Karpas-422 (cell line): ENCODE data around the gene PSMC2. TPM values are rescaled to one million over a fixed set of nuclear protein-coding genes. Genes with fewer than 3 reads are reported as not detected.
"Not testable (repeated sequence)": the region's sequence is repeated elsewhere in the genome, so short reads cannot be mapped to it uniquely, and the experiment has no call there.

Source experiments
- DNase-seq: peaks from one replicate; pipeline ENCODE4 v3.0.0-alpha.2; 2015
- H2AFZ ChIP-seq: fragments of 200-600 bp; sonication (generic); 2 replicates; pipeline ENCODE4 v1.6.1; 2014; ENCODE audit warnings: antibody characterized with exemption, low read length, mixed read lengths
- H3K27ac ChIP-seq: fragments of 200-600 bp; sonication (generic); 2 replicates; pipeline ENCODE4 v1.5.1; 2014; ENCODE audit warnings: mild to moderate bottlenecking, low read length, moderate library complexity
- H3K27me3 ChIP-seq: fragments of 200-600 bp; sonication (generic); 2 replicates; pipeline ENCODE4 v1.6.1; 2014; ENCODE audit warnings: low read length, mixed read lengths
- H3K36me3 ChIP-seq: fragments of 200-600 bp; sonication (generic); 2 replicates; pipeline ENCODE4 v1.6.1; 2014; ENCODE audit warnings: low read length, mixed read lengths; ENCODE audit not compliant: insufficient read depth
- H3K4me1 ChIP-seq: fragments of 200-600 bp; sonication (generic); 2 replicates; pipeline ENCODE4 v1.6.1; 2014; ENCODE audit warnings: mild to moderate bottlenecking, low read length, mixed read lengths
- H3K4me2 ChIP-seq: fragments of 200-600 bp; sonication (generic); 2 replicates; pipeline ENCODE4 v1.6.1; 2014; ENCODE audit warnings: low read length, low read depth, mild to moderate bottlenecking; ENCODE audit not compliant: poor library complexity, severe bottlenecking
- H3K4me3 ChIP-seq: fragments of 200-600 bp; sonication (generic); 2 replicates; pipeline ENCODE4 v1.5.1; 2014; ENCODE audit warnings: mild to moderate bottlenecking, antibody characterized with exemption, low read length, mixed read lengths
- H3K79me2 ChIP-seq: fragments of 200-600 bp; sonication (generic); 2 replicates; pipeline ENCODE4 v1.6.1; 2014; ENCODE audit warnings: mild to moderate bottlenecking, low read length, mixed read lengths
- H3K9ac ChIP-seq: fragments of 200-600 bp; sonication (generic); 2 replicates; pipeline ENCODE4 v1.6.0; 2014; ENCODE audit warnings: low read length
- H3K9me2 ChIP-seq: fragments of 200-600 bp; sonication (generic), shearing (Covaris generic); replicated peaks from 2 replicates; pipeline ENCODE4 v1.6.0; 2014; ENCODE audit warnings: mild to moderate bottlenecking, low read length, moderate library complexity; ENCODE audit not compliant: insufficient read depth
- H3K9me3 ChIP-seq: fragments of 300-700, 200-600 bp; sonication (generic); 2 replicates; pipeline ENCODE4 v1.6.1; 2014; ENCODE audit warnings: low read length, mixed read lengths
- H4K20me1 ChIP-seq: fragments of 200-600 bp; sonication (generic); 2 replicates; pipeline ENCODE4 v1.6.1; 2014; ENCODE audit warnings: mild to moderate bottlenecking, antibody characterized with exemption, low read length, low read depth; ENCODE audit not compliant: insufficient read depth
- total RNA-seq: library from RNA; depleted of rRNA; stranded (reverse); fragments of >200 nt; shearing (Covaris generic); gene quantifications from 2 replicates; pipeline ENCODE4 v1.2.3, GENCODE V29; 2014; ENCODE audit warnings: low replicate concordance

Gene PSMC2
- total RNA-seq, 1 experiment from 2014 or later, result 69.4 TPM

DNA sequence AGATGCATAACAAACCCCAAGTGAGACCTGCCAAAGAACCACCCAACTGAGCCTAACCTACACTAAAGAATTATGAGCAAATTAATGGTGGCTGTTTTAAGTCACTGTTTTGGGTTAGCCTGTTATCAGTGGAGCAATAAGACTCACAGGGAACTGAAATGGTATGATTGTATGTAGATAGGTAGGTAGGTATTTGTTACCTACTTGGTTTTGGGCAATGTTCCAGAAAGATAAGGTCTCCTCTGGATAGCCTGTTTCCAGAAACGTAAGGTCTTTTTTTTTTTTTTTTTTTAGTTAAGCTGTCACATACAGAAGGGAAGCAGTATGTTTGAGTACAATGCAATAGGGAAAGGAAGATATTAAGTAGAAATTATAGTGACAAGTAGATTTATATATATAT is 47.6 kb downstream of the PSMC2 start:
- no peaks in the 10 kb centered on the region for H3K27me3 ChIP-seq

DNA sequence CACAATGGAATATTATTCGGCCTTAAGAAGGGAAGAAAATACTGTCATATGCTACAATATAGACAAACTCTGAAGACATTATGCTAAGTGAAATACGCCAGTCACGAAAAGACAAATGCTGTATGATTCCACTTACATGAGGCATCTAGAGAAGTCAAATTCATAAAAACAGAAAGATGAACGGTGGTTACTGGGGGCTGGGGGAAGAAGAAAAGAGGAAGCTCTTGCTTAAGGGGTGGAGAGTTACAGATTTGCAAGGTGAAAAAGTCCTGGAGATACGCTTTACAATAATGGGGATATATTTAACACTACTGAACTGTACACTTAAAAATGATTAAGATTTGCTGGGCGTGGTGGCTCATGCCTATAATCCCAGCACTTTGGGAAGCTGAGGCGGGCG is 49.0 kb downstream of the PSMC2 start:
- no peak overlapping the region for H2AFZ ChIP-seq

More for the DNA sequence above, 47.6 kb downstream of the PSMC2 start:
- no peaks in the 10 kb centered on the region for H3K9me3 ChIP-seq
- H3K4me2 ChIP-seq, result no peak overlapping the region
- H4K20me1 ChIP-seq, result no peaks in the 10 kb centered on the region
- H3K4me1 ChIP-seq, result no peaks in the 10 kb centered on the region
- no peaks in the 10 kb centered on the region for H3K36me3 ChIP-seq
- H2AFZ ChIP-seq, result no peak overlapping the region
- no peak for DNase-seq
- H3K4me3 ChIP-seq, result no peak overlapping the region
- H3K79me2 ChIP-seq, result no peaks in the 10 kb centered on the region
- no peak overlapping the region for H3K9ac ChIP-seq
- H3K27ac ChIP-seq, result no peak overlapping the region
- no peaks in the 10 kb centered on the region for H3K9me2 ChIP-seq

DNA sequence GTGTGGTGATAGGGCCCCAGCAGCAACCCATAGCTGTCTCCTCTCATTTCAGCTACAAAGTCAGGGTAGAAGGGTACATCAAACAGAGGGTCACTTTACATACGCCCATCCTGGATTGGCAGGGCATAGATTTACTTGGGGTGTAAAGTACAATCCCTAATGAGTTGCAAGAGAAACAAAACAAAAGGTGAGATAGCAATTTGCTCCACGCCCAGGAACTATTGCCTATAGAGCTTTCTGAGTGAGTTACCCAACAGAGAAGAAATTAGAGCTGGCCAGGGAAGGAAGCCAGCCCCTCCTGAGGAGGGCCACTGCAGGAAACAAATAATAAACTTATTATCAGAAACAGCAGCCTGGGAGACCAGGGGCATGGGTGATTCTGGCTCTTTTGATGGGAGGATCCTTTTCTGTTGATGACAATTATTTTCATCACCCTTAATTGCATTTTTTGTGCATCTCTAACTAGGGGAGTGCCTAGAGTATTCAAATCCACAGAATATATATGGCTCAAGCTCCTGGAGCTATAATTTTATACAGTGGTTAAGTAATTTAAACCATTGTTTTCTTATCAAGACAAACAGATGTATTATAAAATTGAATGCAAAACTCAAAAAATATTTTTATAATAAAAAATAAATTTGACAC is 51.2 kb downstream of the PSMC2 start:
- Histone ChIP-seq H3K9me3 (no peaks in the 10 kb centered on the region), H3K9me2 (no peaks in the 10 kb centered on the region), H2AFZ (no peak overlapping the region), H3K36me3 (no peaks in the 10 kb centered on the region), H3K4me1 (no peaks in the 10 kb centered on the region), H3K27me3 (no peaks in the 10 kb centered on the region), H3K9ac (no peak overlapping the region), H3K27ac (no peak overlapping the region), H4K20me1 (no peaks in the 10 kb centered on the region), H3K79me2 (no peaks in the 10 kb centered on the region), H3K4me2 (no peak overlapping the region), H3K4me3 (no peak overlapping the region)
- no peak for DNase-seq

More for the DNA sequence above, 49.0 kb downstream of the PSMC2 start:
- Histone ChIP-seq H3K27me3 (no peaks in the 10 kb centered on the region), H3K79me2 (no peaks in the 10 kb centered on the region), H3K4me1 (no peaks in the 10 kb centered on the region), H3K4me2 (no peak overlapping the region), H3K27ac (no peak overlapping the region), H3K9ac (no peak overlapping the region), H3K36me3 (no peaks in the 10 kb centered on the region), H3K4me3 (no peak overlapping the region), H4K20me1 (no peaks in the 10 kb centered on the region), H3K9me2 (no peaks in the 10 kb centered on the region), H3K9me3 (no peaks in the 10 kb centered on the region)
- no peak for DNase-seq

DNA sequence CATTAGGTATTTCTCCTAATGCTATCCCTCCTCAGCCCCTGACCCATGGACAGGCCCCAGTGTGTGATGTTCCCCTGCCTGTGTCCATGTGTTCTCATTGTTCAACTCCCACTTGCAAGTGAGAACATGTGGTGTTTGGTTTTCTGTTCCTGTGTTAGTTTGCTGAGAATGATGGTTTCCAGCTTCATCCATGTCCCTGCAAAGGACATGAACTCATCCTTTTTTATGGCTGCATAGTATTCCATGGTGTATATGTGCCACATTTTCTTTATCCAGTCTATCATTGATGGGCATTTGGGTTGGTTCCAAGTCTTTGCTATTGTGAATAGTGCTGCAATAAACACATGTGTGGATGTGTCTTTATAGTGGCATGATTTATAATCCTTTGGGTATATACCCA is 52.2 kb downstream of the PSMC2 start:
- H3K27me3 ChIP-seq, H3K27ac ChIP-seq, H4K20me1 ChIP-seq, H2AFZ ChIP-seq, H3K9me2 ChIP-seq, H3K4me1 ChIP-seq, DNase-seq, H3K4me3 ChIP-seq, H3K9ac ChIP-seq, H3K9me3 ChIP-seq, H3K79me2 ChIP-seq, H3K4me2 ChIP-seq, H3K36me3 ChIP-seq: not testable (repeated sequence)

DNA sequence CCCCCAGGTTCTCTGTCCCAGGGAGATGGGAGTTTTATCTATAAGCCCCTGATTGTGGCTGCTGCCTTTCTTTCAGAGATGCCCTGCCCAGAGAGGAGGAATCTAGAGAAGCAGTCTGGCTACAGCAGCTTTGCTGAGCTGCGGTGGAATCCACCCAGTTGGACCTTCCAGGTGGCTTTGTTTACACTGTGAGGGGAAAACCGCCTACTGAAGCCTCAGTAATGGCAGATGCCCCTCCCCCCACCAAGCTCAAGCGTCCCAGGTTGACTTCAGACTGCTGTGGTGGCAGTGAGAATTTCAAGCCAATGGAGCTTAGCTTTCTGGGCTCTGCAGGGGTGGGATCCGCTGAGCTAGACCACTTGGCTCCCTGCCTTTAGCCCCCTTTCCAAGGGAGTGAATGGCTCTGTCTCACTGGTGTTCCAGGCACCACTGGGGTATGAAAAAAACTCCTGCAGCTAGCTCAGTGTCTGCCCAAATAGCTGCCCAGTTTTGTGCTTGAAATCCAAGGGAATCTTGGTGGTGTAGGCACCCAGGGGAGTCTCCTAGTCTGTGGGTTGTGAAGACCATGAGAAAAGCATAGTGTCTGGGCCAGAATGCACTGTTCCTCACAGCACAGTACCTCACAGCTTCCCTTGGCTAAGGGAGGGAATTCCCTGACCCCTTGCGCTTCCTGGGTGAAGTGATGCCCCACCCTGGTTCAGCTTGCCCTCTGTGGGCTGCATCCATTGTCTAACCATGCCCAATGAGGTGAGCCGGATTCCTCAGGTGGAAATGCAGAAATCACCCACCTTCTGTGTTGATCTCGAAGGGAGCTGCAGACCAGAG is 58.6 kb downstream of the PSMC2 start:
- H3K4me1 ChIP-seq, DNase-seq, H3K9me2 ChIP-seq, H3K79me2 ChIP-seq, H3K36me3 ChIP-seq, H3K27me3 ChIP-seq, H3K27ac ChIP-seq, H4K20me1 ChIP-seq, H3K9me3 ChIP-seq, H3K9ac ChIP-seq, H3K4me3 ChIP-seq: not testable (repeated sequence)
- Histone ChIP-seq H3K4me2 (peak overlapping the region; percentile 38), H2AFZ (peak overlapping the region; percentile 53; the same call in 1 of the 2 replicates)

DNA sequence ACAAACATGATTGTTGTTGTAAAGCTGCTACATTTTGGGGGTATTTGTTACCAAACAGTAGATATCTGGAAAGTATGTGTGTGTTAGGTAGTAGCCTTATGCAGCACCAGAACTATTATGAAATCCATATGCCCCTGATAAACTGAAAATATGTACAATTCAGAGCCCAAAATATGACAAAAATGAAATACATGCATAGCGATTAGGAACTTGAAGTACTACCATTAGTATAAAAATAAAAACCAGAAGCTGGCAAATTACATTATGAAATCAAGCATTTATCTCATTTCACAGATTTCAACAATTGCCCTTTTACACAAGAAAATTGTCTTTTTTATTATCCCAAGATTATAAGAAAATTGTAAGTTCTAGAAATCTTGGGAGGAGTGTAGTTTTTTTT is 64.7 kb downstream of the PSMC2 start:
- Histone ChIP-seq H3K36me3 (no peaks in the 10 kb centered on the region), H3K27me3 (no peaks in the 10 kb centered on the region), H4K20me1 (no peaks in the 10 kb centered on the region), H3K79me2 (no peaks in the 10 kb centered on the region), H3K27ac (no peak overlapping the region), H3K9me3 (no peaks in the 10 kb centered on the region), H3K9ac (no peak overlapping the region), H3K9me2 (no peaks in the 10 kb centered on the region), H3K4me3 (no peak overlapping the region), H3K4me2 (no peak overlapping the region), H2AFZ (no peak overlapping the region), H3K4me1 (no peaks in the 10 kb centered on the region)
- no peak for DNase-seq

DNA sequence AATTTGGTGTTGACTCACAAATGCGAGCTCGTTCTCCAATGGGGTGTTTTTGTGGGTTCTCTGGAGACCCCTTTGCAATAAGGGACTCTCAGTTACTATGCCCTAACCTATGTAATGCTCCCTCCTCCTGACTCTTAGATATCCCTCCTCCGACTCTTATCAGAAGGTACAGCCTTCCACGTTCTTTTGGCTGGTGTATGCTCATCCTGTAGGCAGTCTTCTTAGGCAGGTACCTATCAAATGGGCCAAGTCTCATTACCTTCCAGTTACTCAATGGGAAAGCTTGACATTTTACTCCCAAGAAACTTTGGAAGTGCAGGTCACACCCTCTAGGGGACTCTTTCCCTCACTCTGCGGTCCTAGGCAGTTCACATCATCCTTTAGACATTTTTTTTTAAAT is 66.0 kb downstream of the PSMC2 start:
- Histone ChIP-seq H3K4me3 (no peak overlapping the region), H3K4me2 (no peak overlapping the region), H3K36me3 (no peaks in the 10 kb centered on the region), H3K27me3 (no peaks in the 10 kb centered on the region), H4K20me1 (no peaks in the 10 kb centered on the region), H3K4me1 (no peaks in the 10 kb centered on the region), H3K79me2 (no peaks in the 10 kb centered on the region), H3K9me3 (no peaks in the 10 kb centered on the region), H3K9me2 (no peaks in the 10 kb centered on the region), H2AFZ (no peak overlapping the region), H3K9ac (no peak overlapping the region), H3K27ac (no peak overlapping the region)
- DNase-seq, result no peak

DNA sequence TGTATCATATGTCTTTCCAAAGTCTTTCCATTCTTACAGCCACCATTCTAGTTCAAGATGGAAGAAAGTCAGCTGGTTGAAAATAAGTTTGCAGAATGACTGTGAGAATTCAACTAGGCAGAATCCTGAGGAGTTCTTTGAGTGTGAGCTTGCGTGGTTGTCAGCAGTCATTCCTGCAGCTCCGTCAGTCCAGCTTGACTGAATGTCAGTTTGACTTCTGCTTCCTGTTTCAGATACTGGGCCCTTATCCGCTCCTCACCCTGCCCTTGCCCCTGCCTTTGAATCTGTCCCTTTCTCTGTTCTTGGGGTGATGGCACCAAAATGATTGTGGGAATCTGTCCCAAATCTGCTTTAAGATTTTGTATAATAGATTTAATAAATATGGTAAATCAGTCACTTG is 70.8 kb downstream of the PSMC2 start:
- no peak overlapping the region for H3K4me2 ChIP-seq
- no peaks in the 10 kb centered on the region for H3K9me2 ChIP-seq

More for the DNA sequence above, 70.8 kb downstream of the PSMC2 start:
- no peaks in the 10 kb centered on the region for H3K9me3 ChIP-seq
- no peaks in the 10 kb centered on the region for H3K79me2 ChIP-seq
- no peak overlapping the region for H2AFZ ChIP-seq
- H3K27me3 ChIP-seq, result no peaks in the 10 kb centered on the region
- H3K27ac ChIP-seq, result no peak overlapping the region
- no peak overlapping the region for H3K4me3 ChIP-seq
- no peak overlapping the region for H3K9ac ChIP-seq
- no peaks in the 10 kb centered on the region for H3K36me3 ChIP-seq
- no peaks in the 10 kb centered on the region for H4K20me1 ChIP-seq
- DNase-seq, result no peak
- no peaks in the 10 kb centered on the region for H3K4me1 ChIP-seq
